ENCODE data around the gene LYRM9.
A peak's percentile ranks its signal among the peaks of the same experiment; 100 is the strongest.

LYRM9 gene

GRCh38 chr17:27892866-27893769, at the start of gene LYRM9:
Gene LYRM9 (minus strand): TSS chr17:27893365. CDS start chr17:27882694, 10,671 bp downstream.
- H3K4me1 ChIP-seq (ENCODE audit: control insufficient read depth, low read length), result peaks cover 29% of the 10 kb centered on the region
- no peaks in the 10 kb centered on the region for H3K9me3 ChIP-seq (ENCODE audit: control insufficient read depth, insufficient read depth, low read length)
- H3K27ac ChIP-seq (ENCODE audit: low read depth, low read length), result peak within 1 kb of the TSS; percentile 19; the same call in 1 of the 2 replicates
- no peaks in the 10 kb centered on the region for H4K20me1 ChIP-seq (ENCODE audit: control insufficient read depth, insufficient read depth, low read depth, low read length)
- H3K36me3 ChIP-seq (ENCODE audit: control insufficient read depth, low read length), result no peaks in the 10 kb centered on the region
- peak within 1 kb of the TSS; percentile 74 for H3K4me3 ChIP-seq (ENCODE audit: low read length)
- peak within 1 kb of the TSS; percentile 83 for H3K4me2 ChIP-seq (ENCODE audit: low read length)
- H3K9me2 ChIP-seq (replicated peaks; ENCODE audit: control insufficient read depth, low read length), result no peaks in the 10 kb centered on the region
- no peak for TF ChIP-seq EZH2phosphoT487 (IDR thresholded peaks at IDR 0.05; ENCODE audit: borderline replicate concordance, low read length)
- TF ChIP-seq, protein P1, sequence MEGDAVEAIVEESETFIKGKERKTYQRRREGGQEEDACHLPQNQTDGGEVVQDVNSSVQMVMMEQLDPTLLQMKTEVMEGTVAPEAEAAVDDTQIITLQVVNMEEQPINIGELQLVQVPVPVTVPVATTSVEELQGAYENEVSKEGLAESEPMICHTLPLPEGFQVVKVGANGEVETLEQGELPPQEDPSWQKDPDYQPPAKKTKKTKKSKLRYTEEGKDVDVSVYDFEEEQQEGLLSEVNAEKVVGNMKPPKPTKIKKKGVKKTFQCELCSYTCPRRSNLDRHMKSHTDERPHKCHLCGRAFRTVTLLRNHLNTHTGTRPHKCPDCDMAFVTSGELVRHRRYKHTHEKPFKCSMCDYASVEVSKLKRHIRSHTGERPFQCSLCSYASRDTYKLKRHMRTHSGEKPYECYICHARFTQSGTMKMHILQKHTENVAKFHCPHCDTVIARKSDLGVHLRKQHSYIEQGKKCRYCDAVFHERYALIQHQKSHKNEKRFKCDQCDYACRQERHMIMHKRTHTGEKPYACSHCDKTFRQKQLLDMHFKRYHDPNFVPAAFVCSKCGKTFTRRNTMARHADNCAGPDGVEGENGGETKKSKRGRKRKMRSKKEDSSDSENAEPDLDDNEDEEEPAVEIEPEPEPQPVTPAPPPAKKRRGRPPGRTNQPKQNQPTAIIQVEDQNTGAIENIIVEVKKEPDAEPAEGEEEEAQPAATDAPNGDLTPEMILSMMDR (IDR thresholded peaks at IDR 0.05; ENCODE audit: low read depth, low read length, poor library complexity, severe bottlenecking), result peak; percentile 93
- H3K79me2 ChIP-seq (ENCODE audit: control insufficient read depth, low read length), result no peaks in the 10 kb centered on the region
- H3F3A ChIP-seq (ENCODE audit: control insufficient read depth, insufficient read depth), result no peaks in the 10 kb centered on the region
- H3K27me3 ChIP-seq (ENCODE audit: control insufficient read depth, low read length), result no peaks in the 10 kb centered on the region

DNA sequence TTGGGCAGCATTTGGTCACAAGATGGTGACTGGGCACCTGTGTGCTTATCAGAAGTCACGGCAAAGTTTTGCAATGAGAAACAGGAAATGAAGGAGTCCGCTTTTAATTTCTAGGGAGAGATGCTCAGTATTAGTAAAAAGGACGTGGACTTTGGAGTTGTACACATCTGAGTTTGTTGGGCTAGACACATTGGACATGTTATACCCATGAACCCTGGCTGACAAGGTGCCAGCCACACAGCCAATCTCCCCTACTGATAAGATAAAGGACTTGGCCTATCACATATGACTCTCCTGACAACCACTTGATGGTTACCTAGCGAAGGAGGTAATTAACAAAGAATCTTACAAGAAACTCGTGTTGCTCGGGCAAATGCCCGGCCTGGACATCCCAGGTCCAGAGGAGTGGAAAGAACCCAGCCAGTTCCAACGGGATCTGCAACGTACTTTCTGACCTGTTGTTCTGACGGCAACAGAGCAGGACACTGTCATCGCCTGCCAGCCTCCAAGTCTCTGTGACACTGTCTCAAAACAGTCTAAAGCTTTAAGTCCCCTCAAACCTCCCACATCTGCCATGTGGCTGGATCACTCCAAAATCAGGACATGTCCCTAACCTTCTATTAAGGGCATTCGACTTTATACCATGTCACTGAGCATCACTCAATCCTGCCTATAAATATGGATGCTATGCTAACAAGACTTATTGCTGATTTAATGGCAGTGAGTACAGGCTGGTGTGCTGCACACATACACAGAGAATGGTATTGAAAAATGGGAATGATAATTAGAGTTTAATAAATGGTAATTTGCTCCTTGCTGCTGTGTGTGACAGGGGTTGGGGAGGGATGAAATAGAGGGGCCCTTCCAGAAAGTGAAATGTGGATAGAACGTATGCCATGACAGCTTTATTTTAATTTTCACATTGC, 47.6 kb upstream of the LYRM9 start:
- TF ChIP-seq, protein P1 (IDR thresholded peaks at IDR 0.05; ENCODE audit: low read depth, low read length, poor library complexity, severe bottlenecking), result no peak
- TF ChIP-seq EZH2phosphoT487 (IDR thresholded peaks at IDR 0.05; ENCODE audit: borderline replicate concordance, low read length), result no peak
- Histone ChIP-seq H3K9me2 (replicated peaks; ENCODE audit: control insufficient read depth, low read length) (no peaks in the 10 kb centered on the region), H3K4me2 (ENCODE audit: low read length) (peak overlapping the region; percentile 65), H3K27me3 (ENCODE audit: control insufficient read depth, low read length) (peaks cover 5% of the 10 kb centered on the region; the same call in 1 of the 2 replicates), H3K36me3 (ENCODE audit: control insufficient read depth, low read length) (no peaks in the 10 kb centered on the region), H3F3A (ENCODE audit: control insufficient read depth, insufficient read depth) (no peaks in the 10 kb centered on the region), H4K20me1 (ENCODE audit: control insufficient read depth, insufficient read depth, low read depth, low read length) (no peaks in the 10 kb centered on the region), H3K4me1 (ENCODE audit: control insufficient read depth, low read length) (peaks cover 43% of the 10 kb centered on the region), H3K4me3 (ENCODE audit: low read length) (peak overlapping the region; percentile 46), H3K27ac (ENCODE audit: low read depth, low read length) (no peak overlapping the region), H3K9me3 (ENCODE audit: control insufficient read depth, insufficient read depth, low read length) (no peaks in the 10 kb centered on the region), H3K79me2 (ENCODE audit: control insufficient read depth, low read length) (no peaks in the 10 kb centered on the region)

- H3K79me2 ChIP-seq (ENCODE audit: control insufficient read depth, low read length), result no peaks in the 10 kb centered on the region
- no peaks in the 10 kb centered on the region for H3K9me3 ChIP-seq (ENCODE audit: control insufficient read depth, insufficient read depth, low read length)
- peak overlapping the region; percentile 65 for H3K4me2 ChIP-seq (ENCODE audit: low read length)
- peaks cover 36% of the 10 kb centered on the region for H3K4me1 ChIP-seq (ENCODE audit: control insufficient read depth, low read length)
- H3K27ac ChIP-seq (ENCODE audit: low read depth, low read length), result peak overlapping the region; percentile 9; the same call in 1 of the 2 replicates
- H3K36me3 ChIP-seq (ENCODE audit: control insufficient read depth, low read length), result no peaks in the 10 kb centered on the region
- peak overlapping the region; percentile 46 for H3K4me3 ChIP-seq (ENCODE audit: low read length)
- peaks cover 5% of the 10 kb centered on the region; the same call in 1 of the 2 replicates for H3K27me3 ChIP-seq (ENCODE audit: control insufficient read depth, low read length)
- no peaks in the 10 kb centered on the region for H3F3A ChIP-seq (ENCODE audit: control insufficient read depth, insufficient read depth)
- no peaks in the 10 kb centered on the region for H4K20me1 ChIP-seq (ENCODE audit: control insufficient read depth, insufficient read depth, low read depth, low read length)
- TF ChIP-seq, protein P1 (IDR thresholded peaks at IDR 0.05; ENCODE audit: low read depth, low read length, poor library complexity, severe bottlenecking), result no peak
- TF ChIP-seq EZH2phosphoT487 (IDR thresholded peaks at IDR 0.05; ENCODE audit: borderline replicate concordance, low read length), result no peak
- no peaks in the 10 kb centered on the region for H3K9me2 ChIP-seq (replicated peaks; ENCODE audit: control insufficient read depth, low read length)
Observed at GRCh38 chr17:27939474-27940465, 46.6 kb upstream of the LYRM9 start.
